IMR-90 (cell line): ENCODE data around the gene KRT1.

Experiments
- BHLHE40 ChIP-seq: fragments of 150-350 bp; IDR thresholded peaks from 2 replicates; pipeline ENCODE4 v1.6.1; 2016; ENCODE audit warnings: mild to moderate bottlenecking, low read depth, low read length
- FOS ChIP-seq: fragments of 150-350 bp; IDR thresholded peaks from 2 replicates; pipeline ENCODE4 v1.6.1; 2016; ENCODE audit warnings: low read depth, low read length
- MAFK ChIP-seq: IDR thresholded peaks from 2 replicates; pipeline ENCODE4 v1.6.1; 2012; ENCODE audit warnings: low read depth, low read length, improper control_type of control experiment
- MAZ ChIP-seq: IDR thresholded peaks from 2 replicates; pipeline ENCODE4 v1.6.1; 2012; ENCODE audit warnings: low read depth, mild to moderate bottlenecking, low read length, improper control_type of control experiment, moderate library complexity, borderline replicate concordance
- NFE2L2 ChIP-seq: fragments of 150-350 bp; IDR thresholded peaks from 2 replicates; pipeline ENCODE4 v1.6.1; 2016; ENCODE audit warnings: low read depth, mild to moderate bottlenecking, low read length
- POLR2A ChIP-seq: IDR thresholded peaks from 2 replicates; pipeline ENCODE4 v1.6.1; 2012; ENCODE audit warnings: mild to moderate bottlenecking, low read depth, low read length
- RAD21 ChIP-seq: IDR thresholded peaks from 2 replicates; pipeline ENCODE4 v1.6.1; 2012; ENCODE audit warnings: low read length, improper control_type of control experiment
- TF ChIP-seq, protein P1 (sequence below): conservative IDR thresholded peaks from 2 replicates; pipeline ENCODE4 v1.5.1; 2012; ENCODE audit warnings: mild to moderate bottlenecking, low read depth, low read length, improper control_type of control experiment
- TF ChIP-seq, protein P2 (sequence below): fragments of 150-350 bp; IDR thresholded peaks from 2 replicates; pipeline ENCODE4 v1.6.1; 2016; ENCODE audit warnings: low read depth, mild to moderate bottlenecking, low read length, moderate library complexity, borderline replicate concordance

DNA sequence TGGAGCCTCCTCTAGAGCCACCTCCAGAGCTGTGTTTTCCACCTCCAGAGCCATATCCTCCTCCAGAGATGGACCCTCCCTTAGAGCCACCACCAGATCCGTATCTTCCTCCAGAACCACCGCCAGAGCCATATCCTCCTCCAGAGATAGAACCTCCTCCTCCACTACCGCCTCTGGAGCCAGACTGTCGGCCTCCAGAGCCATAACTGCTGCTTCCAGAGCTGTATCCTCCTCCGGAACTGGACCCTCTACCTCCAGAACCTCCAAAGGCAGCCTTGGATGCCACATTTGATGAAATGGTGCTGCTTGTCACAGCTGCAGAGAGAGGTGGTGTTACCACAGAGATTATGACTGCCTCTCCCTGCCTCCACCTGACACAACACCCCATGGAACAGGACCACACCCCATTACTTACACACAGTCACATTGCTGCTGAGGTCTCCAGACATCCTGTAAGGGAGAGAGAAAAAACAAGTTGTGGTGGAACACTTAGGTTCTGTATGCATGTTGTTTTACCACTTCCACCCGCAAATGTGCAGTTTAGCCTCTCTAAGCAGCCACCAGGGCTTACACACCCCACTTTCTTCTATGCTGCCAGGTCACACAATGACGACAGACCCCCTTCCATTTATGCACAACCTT is 35.0 kb downstream of the KRT1 start:
- TF ChIP-seq, protein P1, sequence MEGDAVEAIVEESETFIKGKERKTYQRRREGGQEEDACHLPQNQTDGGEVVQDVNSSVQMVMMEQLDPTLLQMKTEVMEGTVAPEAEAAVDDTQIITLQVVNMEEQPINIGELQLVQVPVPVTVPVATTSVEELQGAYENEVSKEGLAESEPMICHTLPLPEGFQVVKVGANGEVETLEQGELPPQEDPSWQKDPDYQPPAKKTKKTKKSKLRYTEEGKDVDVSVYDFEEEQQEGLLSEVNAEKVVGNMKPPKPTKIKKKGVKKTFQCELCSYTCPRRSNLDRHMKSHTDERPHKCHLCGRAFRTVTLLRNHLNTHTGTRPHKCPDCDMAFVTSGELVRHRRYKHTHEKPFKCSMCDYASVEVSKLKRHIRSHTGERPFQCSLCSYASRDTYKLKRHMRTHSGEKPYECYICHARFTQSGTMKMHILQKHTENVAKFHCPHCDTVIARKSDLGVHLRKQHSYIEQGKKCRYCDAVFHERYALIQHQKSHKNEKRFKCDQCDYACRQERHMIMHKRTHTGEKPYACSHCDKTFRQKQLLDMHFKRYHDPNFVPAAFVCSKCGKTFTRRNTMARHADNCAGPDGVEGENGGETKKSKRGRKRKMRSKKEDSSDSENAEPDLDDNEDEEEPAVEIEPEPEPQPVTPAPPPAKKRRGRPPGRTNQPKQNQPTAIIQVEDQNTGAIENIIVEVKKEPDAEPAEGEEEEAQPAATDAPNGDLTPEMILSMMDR = no peak
- TF ChIP-seq POLR2A (no peak), FOS (no peak), MAFK (no peak), MAZ (no peak), RAD21 (no peak), NFE2L2 (no peak), BHLHE40 (no peak)
- TF ChIP-seq, protein P2, sequence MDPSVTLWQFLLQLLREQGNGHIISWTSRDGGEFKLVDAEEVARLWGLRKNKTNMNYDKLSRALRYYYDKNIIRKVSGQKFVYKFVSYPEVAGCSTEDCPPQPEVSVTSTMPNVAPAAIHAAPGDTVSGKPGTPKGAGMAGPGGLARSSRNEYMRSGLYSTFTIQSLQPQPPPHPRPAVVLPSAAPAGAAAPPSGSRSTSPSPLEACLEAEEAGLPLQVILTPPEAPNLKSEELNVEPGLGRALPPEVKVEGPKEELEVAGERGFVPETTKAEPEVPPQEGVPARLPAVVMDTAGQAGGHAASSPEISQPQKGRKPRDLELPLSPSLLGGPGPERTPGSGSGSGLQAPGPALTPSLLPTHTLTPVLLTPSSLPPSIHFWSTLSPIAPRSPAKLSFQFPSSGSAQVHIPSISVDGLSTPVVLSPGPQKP = no peak
